HG03139 (cell line): ENCODE results near the gene LRP3.

ENCODE experiments used
- ATAC-seq: cut with Tn5 transposase; IDR thresholded peaks from one replicate; pipeline ENCODE4 v1.9.1; 2021; ENCODE audit not compliant: unreplicated experiment

The LRP3 gene

GRCh38 chr19:33251526-33252090, 57.5 kb downstream of the LRP3 start:
- no peak for ATAC-seq

- ATAC-seq, result no peak
Observed at GRCh38 chr19:33252418-33252962, 58.4 kb downstream of the LRP3 start.

- ATAC-seq, result no peak
Observed at GRCh38 chr19:33252971-33253370, 58.8 kb downstream of the LRP3 start.

- no peak for ATAC-seq
Observed at GRCh38 chr19:33254245-33254824, 60.2 kb downstream of the LRP3 start.

GRCh38 chr19:33255781-33256180, 61.7 kb downstream of the LRP3 start:
- ATAC-seq, result no peak

- ATAC-seq, result no peak
Observed at GRCh38 chr19:33256261-33256660, 62.1 kb downstream of the LRP3 start.

GRCh38 chr19:33257828-33258227, 63.7 kb downstream of the LRP3 start:
- no peak for ATAC-seq
